HG03066 (cell line): Measurements from ENCODE around the gene C5.

Source experiments
- ATAC-seq: cut with Tn5 transposase; IDR thresholded peaks from one replicate; pipeline ENCODE4 v1.9.1; 2021; ENCODE audit warnings: low read depth; ENCODE audit not compliant: unreplicated experiment

The C5 gene

DNA sequence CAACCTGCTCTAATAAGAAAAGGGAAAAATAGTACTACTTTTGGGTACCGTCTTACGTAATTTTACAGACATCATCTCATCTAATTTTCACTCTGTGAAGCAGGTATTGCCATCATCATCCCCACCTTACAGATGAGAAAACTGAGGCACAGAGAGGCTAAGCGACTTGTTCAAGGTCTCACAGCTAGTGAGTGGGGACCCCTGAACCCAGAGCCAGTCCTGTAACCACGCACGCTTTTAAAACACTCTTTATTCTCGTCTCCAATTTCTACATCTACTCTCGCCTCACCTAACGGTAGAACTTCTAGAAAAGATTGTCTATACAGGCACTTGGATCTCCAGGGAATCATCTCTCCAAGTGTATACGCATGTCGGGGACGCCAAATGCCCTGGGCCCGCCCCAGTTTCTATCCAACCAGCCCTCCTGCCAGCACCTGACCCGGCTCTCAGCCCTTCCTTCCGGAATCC lies 122.0 kb downstream of the C5 start:
- ATAC-seq, result no peak

DNA sequence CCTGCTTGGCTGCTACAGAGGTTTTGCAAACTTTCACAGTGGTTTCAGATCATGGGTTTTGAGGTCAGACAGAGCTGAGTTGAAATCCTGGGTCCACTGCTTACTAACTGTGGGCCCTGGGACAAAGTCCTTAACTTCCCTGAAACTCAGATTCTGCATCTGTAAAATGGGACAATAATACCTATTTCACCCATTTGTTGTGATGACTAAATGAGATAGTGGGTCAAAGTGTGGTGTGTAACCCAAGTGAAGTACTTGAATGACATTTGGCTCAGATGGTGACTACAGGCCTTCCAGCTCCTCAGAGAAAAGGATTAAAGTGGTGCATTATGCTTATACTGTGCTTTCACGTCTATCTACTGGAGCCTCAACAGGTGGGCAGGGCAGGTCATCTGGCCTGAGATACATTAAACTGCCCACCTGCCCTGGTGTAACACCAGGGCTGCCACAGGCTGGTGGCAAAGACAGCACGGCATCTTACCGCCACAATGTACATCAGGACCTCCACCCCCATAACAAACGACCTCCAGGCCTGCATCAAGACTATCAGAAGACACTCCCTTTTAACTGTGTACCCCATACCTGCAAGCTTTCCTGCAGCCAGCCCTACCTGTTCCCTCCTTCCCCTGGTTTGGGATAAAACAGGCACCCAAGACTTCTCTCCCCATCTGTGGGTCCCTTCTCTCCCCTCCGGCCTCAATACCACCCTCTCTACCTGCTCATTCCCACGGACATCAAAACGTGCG lies 122.6 kb downstream of the C5 start:
- ATAC-seq, result no peak

DNA sequence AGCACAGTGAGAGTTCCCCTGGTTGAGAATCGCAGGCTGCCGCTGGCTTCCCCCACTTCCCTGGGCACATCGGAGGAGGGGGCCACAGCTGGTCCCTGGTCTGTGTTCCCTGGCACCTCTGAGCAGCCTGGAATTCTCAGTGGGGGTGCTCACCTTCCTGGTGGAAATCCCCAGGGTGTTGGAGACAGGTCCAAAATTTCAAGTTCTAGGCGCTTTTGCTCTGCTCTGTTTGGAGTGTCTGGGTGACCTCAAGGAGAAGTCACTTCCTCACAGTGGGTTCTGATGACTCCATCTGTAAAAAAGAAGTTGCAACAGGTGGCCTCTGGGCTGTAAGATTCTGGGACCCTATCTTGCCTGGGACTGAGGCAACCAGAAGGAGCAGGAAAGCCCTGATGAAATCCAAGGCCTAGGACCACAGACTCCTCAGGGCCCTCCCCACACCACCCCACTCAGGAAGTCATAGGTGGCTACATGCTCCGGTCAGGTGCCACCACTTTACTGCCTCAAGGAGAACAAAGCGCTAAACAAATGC lies 123.6 kb downstream of the C5 start, which contains the start of gene TRAF1:
TSS of gene TRAF1 (minus strand) at position 400 of the 532 bp plus-strand sequence. CDS start 721 bp downstream, outside the sequence.
- peak; percentile 16 for ATAC-seq

DNA sequence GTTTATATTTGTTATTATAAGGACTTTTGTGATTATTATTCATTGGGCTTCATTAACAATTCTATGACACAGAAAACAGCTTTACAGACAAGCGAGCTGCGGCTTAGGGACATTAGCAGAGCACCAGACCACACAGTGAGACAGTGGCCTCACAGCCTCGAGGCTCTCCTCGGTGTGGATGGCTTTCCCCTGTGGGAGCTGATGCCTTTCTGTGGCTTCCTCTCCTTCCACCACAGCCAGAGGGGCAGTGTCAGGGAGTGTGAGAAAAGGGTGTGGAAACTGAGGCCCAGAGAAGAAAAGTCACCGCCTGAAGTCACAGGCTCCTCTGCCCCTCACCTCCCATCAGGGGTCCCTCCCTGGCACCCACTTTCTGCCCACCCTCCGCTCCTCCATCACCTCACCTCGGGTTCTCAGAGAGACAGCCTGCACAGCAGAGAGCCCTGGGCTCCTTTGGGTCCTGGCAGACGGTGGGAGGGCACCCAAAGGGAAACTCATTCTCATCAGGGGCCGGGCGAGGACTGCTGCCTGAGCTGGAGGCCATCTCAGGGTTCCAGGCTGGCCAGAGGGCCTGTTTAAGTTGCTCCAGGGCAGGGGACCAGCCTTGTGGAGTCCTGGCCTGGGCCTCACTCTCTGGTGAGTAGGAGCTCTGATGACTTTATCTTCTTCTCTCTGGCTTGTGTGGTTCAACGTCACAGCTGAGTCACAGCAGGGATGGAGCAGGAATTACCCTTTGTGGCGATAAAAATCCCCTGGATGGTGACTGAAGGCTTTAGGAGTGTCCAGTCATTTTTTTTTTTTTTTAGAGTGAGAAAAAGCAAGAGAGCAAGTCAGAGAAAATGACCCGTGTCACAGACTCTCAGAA lies 124.3 kb downstream of the C5 start:
- ATAC-seq, result peak; percentile 24

DNA sequence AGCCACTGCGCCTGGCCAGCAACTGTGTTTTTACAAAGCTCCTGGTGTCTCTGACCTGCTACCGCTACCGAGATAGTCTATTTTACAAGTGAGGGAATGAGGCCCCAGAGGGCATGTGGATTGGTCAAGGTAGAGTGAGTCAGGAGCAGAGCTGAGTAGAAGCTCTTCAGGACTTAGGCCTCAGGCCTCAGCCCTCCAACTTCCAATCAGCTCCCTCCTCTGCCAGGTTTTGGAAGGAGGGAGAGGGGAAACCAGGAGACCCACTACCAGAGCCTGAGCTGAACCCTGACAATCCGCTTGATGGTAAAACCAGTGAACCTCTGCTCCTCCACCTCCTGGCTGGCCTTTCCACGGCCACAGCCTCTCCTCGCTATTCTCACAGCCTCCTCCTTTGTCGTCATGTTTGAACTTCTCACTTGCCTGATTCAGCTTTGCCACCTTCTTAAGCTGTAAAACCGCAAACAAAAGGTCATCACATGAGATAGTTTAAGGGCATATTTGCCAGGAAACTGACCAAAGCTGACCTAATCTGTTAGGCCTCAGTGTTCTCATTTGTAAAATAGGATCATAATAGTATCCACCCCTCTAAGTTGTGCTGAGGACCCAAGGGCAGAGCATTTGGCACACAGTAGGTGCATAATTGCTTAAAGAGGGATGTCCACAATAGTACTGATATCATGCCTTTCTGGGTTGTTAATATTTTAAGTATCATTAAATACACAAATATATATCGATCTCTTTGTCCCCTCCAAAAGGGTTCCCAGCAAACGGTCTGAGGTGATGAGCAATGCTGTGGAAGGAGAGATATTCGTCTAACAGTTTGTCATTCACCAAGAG lies 125.2 kb downstream of the C5 start:
- ATAC-seq, result no peak

DNA sequence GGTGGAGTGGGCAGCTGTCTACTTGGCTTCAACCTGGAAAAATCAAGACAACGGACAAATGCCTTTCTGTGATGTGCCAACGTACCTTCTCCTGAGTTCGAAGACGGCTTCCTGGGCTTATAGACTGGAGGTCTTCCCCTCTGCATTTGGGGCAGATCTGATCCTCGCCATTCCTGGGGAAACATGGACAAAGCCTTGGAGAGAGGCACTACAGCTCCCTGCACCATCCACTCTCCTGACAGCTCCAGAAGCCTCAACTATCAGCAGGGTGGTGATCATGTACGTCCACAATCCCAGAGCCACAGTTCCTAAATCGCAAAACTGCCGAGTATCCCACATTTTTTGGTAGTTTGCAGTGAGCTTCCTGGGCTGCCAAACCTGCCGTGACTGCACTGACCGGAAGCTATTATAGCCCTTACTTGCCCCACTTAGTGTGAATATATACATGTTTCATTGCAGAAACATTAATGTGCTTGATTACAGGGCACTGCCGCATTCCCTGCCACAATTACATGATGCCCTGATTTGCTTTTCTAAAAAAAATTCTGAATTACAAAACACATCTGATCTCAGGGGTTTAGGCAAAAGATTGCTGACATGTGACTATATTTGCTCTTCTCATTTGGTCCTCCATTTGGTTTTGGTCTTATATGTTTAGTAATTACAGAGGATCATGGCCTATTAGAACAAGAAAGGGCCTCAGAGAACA lies 126.3 kb downstream of the C5 start:
- no peak for ATAC-seq

DNA sequence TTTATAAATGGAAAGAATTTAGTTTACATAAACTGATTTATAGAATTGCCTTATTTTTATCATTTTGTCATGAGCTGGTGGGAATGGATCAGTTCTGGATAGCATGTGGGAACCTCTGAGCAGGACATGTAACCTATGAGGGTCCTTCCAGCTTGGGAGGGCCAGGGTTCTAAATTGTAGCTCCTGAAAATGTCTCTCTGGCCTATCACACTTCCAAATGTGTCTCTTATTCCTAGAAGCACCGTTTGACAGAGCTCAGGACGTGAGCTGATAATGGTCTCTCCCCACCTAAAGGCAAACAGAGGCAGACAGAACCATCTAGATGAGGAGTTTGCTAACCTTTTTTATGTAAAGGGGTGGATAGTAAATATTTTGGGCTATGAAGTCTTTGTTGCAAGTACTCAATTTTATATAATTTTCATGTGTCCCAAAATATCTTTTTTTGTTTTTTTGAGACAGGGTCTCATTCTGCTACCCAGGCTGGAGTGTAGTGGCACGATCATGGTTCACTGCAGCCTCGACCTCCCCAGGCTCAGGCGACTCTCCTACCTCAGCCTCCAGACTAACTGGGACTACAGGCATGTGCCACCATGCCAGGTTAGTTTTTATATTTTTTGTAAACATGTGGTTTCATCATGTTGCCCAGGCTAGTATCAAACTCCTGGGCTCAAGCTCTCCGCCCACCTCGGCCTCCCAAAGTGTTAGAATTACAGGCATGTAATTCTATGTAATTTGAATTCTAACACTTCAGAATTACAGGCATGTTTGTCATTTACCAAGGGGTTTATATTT lies 127.5 kb downstream of the C5 start:
- no peak for ATAC-seq

DNA sequence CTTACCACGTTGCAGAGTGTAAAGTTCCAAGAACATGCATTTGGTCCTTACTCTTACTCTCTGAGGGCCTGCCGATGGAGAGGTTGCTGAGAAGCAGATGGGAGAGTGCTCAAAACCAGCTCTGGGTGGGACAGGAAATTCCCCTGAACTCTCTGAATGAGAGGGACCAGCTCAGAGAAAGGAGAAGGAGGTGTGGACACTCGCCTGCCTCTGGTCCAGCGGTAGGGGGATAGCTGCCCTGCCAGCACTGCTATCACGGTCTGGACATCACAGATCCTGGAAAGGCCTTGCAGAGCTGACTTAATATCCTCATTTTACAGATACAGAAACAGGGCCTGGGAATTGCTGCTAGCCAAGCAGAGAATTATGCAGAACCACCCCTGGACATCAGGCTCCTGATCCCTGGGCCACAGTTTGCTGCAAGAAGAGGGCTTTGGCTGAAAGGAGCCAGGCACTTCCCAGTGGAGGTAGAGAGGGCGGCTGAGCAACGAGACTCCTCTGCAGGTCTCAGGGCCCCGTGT lies 128.4 kb downstream of the C5 start:
- no peak for ATAC-seq

DNA sequence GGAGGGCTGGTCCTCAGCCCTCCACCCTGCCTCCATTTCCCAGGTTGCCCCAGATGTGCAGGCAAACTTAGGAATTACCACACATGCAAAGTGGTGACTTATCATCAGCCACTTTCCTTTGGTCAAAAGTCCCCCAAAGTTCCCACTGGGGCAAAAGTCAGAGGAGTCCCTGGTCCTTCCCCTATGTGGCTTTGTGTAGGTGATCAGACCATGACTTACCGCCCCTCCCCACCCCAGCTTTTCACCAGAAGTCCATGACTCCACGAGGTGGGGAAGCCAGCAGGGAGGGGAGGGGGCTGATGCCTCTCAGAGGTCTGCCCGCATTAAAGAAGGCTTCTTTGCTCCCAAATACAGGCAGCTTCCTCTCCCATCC lies 129.3 kb downstream of the C5 start:
- ATAC-seq, result no peak

DNA sequence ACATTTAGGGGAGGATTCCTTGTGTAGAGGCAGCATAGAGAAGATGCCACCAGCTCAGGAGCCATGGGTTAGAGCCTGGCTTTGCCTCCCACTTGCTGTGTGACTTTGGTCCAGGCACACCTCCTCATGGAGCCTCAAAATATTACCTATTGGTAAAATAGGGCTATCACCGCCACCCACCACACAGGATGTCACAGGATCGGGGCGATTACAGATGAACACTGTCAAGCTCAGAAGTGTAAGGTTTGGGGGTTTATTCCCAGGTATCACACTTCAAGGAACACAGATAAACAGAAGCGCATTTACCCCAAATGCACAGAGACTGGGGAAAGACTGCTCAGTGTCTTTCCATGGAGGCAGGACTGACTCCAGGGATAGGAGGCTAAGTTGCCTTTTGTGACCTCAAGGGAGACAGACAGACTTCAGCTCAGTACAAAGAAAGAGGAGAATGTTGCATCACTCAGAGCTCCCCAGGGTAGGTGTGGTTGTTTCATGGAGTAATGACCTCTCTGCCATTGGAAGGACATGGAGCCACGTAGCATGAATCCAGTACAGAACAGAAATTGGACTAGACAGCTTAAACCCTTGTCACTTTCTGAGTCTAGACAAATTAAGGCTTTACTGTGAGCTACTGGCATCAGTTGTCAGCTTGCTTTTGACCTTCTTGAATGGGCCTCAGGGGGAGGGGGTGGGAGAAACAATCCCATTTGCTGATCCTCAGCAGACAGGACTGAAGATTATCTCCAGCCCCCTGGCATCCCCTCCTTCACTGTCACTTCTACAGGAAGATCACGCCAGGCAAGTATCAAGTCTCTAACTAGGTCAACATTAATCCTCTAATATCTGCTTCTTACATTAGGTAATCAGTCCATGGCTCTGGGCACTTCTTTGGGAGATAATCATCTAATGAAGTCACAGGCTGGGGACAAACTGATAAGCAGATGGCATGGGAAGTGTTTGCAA lies 130.0 kb downstream of the C5 start:
- ATAC-seq, result no peak

DNA sequence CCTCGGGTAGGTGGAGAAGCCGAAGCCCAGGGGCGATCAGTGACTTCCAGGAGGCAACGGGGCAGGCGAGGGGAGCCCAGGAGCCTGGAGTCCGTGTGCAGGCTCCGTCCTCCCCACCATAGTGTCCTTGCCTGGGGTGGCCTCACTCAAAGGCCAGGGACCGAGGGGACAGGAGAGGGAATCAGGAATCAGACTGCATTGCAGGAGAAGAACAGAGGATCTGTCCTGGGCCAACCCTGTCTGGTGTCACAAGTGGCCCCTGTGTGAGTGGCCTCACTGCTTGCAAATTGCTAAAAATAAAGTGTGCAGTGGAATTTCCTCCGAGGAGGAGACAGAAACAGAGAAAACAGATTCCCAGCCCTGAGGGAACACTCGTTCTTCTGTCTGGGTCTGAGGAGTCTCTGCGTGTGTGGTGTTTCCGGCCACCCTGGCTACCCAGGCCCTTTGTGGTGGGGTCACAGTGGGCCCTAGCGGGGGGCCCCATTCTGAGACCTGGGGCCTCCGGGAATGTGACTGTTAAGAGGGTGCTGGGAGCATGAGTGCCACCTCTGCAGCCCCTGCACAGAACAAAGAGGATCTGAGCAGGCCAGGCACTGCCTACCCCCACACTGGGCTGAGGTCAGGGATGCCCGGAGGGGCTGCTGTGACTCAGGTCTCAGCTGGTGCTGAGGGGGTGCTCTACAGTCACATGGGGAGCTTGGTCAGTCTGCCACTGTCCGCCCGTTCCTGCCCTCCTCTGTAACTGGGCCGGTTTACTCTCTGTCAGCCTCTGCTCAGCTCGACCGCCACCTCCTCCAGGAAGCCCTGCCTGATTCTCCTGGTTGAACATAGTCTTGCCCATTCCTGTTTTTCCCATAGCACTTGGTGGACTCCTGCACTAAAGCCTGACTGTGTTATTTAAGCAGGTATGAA lies 130.9 kb downstream of the C5 start:
- no peak for ATAC-seq

DNA sequence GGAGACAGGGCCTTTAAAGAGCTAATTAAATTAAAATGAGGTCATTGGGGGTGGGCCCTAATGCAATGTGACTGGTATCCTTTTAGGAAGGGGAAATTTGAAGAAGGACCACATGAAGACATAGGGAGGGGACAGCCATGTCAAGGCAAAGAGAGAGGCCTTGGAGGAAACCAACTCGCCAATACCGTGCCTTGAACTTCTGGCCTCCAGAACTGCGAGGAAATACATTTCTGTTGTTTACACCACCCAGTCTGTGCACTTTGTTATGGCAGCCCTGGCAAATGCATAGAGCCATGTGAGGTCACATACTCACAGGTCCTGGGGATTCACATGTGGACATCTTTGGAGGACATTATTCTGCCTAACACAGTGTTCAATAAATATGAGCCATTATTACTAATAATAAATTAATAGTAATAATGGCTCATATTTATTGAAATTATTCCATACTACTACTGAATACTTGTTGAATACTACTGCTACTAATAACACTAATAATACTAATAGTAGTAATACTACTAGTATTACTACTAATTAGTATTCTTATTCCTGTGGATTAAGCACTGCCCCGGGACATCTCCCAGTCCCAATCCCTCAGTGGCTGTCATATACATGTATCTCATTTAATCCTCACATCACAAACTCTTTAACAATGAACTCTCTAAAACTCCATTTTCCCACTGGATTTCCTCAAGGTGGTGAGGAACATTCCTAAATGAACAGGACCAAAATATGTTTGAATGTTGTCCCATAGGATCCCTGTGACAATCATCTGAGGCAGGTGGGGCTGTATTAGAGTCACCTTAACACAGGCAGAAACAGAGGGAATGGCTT lies 131.9 kb downstream of the C5 start:
- ATAC-seq, result no peak

DNA sequence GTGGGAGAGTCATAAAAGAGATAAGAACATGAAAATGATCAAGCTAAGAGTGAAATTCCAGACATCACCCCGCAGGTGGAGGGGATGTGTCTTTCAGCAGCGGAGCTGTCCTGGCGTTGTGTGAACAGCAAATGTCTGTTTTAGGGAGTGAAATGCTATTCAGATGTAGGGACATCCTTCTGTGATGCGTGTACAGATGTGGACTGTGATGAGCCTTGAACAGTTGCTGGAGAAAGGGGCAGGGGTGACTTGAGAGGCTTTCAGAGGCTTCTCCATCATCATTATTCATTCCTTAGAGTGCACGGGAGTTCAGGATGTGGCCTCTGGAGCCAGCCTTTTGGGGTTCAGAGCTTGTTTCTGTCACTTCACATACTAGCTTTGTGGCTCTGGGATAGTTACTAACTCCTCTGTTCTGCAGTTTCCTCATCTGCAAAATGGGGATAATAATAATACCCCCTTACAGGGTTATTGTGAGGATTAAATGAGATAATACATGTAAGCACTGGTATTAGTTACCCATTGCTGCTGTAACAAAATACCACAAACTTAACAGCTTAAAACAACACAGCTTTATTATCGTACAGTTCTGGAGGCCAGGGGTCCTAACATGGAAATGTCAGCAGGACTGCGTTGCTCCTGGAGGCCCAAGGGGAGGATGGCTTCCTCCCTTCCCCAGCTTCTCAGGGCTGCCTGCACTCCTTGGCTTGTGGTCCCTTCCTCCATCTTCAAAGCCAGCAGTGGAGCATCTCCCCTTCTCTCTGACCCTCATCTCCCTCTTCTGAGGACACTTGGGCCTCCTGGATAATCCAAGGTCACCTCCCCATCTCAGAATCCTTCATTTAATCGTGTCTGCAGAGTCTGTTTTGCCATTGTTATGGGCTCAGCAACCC lies 132.8 kb downstream of the C5 start:
- no peak for ATAC-seq

DNA sequence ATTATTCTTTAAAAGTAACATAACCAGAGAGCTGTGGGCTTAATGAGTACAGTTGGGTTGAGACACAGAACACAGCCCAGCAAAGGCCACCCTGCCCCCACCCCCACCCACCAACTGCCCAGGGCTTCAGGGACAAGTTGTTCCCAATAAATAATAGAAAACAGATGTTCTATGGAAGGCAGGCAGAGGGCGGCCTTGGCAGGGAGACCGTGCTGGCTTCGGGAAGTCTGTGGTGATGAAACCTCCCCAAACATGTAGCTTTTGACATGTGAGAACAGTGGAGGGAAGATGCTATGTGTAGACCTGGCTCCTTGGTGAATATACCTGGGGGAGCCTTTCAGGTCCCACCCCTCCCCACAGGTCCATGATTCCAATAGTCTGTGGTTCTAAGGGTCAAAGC lies 133.5 kb downstream of the C5 start:
- ATAC-seq, result no peak

DNA sequence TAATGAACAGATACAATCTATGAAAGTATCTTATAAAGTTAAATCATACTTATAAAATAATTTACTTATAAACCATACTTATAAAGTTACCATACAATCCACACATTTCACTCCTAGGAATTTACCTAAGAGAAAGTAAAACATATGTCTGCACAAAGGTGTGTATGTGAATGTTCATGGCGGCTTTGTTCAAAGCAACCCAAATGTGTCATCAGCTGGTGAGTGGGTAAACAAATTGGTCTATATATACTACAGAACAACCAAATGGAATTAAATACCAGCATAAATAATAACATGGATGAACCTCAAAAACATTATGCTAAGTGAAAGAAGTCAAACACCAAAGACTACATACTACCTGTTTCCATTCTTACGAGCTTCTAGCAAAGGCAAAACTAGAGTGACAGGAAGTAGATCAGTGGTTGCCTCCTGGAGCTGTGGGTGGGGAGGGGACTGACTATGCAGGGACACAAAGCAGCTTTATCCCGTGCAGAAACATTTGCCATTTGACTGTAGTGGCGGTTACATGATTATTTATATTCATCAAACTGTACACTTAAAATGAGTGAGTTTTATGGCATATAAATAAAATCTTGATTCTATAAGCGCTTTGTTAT lies 134.1 kb downstream of the C5 start:
- no peak for ATAC-seq
